A549 (cell line): ENCODE data around the gene MAN2B2.

Experiments used
- BHLHE40 ChIP-seq: IDR thresholded peaks from 2 replicates; pipeline ENCODE4 v1.6.1; 2012; ENCODE audit warnings: low read depth, low read length, inconsistent platforms
- CEBPB ChIP-seq, 2 experiments: fragments of >200 bp in 1 of 2; sonication (Bioruptor Twin) in 1 of 2; formaldehyde crosslinking in 1 of 2; IDR thresholded peaks; 2 replicates each; pipeline ENCODE4 v1.6.1; 2012 to 2016
- CHD2 ChIP-seq: fragments of 150-350 bp; IDR thresholded peaks from 2 replicates; pipeline ENCODE4 v1.6.1; 2014; ENCODE audit warnings: low read length; ENCODE audit not compliant: partially characterized antibody
- CHD4 ChIP-seq: fragments of 200-600 bp; sonication (generic); IDR thresholded peaks from 2 replicates; pipeline ENCODE4 v1.6.1; 2016; ENCODE audit warnings: antibody characterized with exemption, mild to moderate bottlenecking, borderline replicate concordance
- CTCF ChIP-seq: fragments of >200 bp; sonication (Bioruptor Twin); formaldehyde crosslinking; IDR thresholded peaks from 3 replicates; pipeline ENCODE4 v1.5.1; 2016
- EP300 ChIP-seq, 2 experiments: fragments of >200 bp; sonication (Bioruptor Twin); formaldehyde crosslinking; IDR thresholded peaks; 2 replicates in 1 of 2; 3 replicates in 1 of 2; pipeline ENCODE4 v1.6.1; 2016 to 2017
- MAX ChIP-seq: IDR thresholded peaks from 2 replicates; pipeline ENCODE4 v1.6.1; 2012
- POLR2A ChIP-seq: IDR thresholded peaks from 2 replicates; pipeline ENCODE4 v1.6.1; 2012; ENCODE audit warnings: mild to moderate bottlenecking, low read length
- RCOR1 ChIP-seq: fragments of 150-350 bp; IDR thresholded peaks from 2 replicates; pipeline ENCODE4 v1.6.1; 2014; ENCODE audit warnings: antibody characterized with exemption, low read length, low read depth
- RNF2 ChIP-seq: fragments of 200-600 bp; sonication (generic); IDR thresholded peaks from 2 replicates; pipeline ENCODE4 v1.6.1; 2016; ENCODE audit warnings: low read depth, mild to moderate bottlenecking, antibody characterized with exemption, moderate library complexity, borderline replicate concordance

- TF ChIP-seq CTCF (no peak), BHLHE40 (no peak), POLR2A (no peak), MAX (no peak), CHD2 (no peak), RNF2 (no peak), EP300 (IDR thresholded peaks at IDR 0.05) (no peak), CEBPB (IDR thresholded peaks at IDR 0.05) (no peak), CHD4 (no peak), RCOR1 (no peak)
These were observed 39.3 kb upstream of the MAN2B2 start for GRCh38 chr4:6535706-6536105.
